Ammon's horn (tissue), 1 donor: Measurements from ENCODE around the gene ARMH3.
A peak's percentile ranks its signal among the peaks of the same experiment; 100 is the strongest.

Source experiments
- DNase-seq: peaks from one replicate; pipeline ENCODE4 v3.0.0-alpha.2; 2016; ENCODE audit warnings: low spot score

ARMH3 gene

DNA sequence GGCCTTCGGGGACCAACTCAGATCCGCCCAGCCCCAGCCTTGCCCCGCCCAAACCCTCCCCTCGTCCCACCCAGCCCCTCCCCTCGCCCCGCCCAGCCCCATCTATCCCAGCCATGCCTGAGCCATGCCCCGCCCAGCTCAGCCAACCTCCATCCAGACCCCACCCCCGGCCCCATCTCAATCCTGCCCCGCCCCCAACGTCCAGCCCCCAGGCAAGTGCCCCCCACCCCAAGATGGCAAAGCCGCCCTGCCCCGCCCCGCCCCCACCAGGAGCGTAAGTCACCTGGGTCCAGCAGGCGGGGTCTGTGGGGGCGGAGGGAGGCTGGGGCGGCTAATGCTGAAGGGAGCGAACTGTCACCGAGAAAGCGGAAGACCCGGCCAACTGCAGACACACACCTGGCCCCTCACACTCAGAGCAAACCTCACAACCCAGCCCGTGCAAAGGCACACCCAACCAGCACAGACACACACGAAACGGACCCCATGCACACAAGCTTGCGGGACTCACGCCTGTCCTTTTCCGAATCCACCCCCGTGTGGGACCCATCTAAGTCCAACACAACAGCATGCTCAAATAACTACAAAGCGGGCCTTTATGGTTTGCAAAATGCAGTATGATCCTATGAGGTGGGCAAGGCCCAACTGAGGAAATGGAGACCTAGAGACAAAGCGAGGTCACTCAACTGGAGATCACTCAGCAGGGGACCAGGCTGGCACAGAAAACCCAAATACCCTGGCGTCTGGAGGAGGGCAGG is 226.2 kb downstream of the ARMH3 start:
- DNase-seq, result no peak

DNA sequence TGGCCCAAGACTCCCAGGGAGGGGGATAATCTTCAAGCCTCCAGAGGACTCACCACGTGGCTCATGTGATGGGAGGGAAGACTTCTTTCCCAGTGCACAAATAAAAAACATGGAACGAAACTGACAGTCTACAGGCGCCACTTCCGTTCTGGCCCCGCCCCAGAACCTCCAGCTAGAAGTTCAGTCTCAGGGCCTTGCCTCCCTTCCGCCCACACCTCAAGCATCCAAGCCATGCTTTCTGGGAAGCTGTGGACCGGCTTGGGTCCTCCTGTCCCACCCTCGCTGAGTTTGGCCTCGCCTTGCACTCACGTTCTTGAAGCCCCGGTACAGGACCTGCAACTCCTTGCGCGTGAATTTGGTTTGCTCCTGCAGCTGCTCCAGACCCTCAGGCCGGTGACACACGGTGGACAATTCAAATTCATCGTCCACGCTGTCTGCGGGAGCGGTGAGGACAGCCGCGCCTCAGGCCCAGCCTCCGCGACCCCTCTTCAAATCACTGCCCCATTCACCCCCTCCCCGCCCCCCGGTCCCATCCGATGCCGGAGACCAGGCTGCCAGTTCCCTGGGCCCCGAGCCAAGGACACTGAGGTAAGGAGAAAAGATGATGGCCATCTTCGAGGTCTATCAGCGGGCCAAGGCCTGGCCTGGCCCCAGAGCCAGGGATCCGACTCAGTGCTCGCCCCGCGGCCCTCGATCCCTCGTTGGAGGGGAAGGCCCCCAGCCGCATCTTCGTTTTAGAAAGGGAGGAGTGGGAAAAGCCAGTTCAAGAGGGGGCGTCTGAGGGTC is 227.0 kb downstream of the ARMH3 start:
- DNase-seq, result no peak

DNA sequence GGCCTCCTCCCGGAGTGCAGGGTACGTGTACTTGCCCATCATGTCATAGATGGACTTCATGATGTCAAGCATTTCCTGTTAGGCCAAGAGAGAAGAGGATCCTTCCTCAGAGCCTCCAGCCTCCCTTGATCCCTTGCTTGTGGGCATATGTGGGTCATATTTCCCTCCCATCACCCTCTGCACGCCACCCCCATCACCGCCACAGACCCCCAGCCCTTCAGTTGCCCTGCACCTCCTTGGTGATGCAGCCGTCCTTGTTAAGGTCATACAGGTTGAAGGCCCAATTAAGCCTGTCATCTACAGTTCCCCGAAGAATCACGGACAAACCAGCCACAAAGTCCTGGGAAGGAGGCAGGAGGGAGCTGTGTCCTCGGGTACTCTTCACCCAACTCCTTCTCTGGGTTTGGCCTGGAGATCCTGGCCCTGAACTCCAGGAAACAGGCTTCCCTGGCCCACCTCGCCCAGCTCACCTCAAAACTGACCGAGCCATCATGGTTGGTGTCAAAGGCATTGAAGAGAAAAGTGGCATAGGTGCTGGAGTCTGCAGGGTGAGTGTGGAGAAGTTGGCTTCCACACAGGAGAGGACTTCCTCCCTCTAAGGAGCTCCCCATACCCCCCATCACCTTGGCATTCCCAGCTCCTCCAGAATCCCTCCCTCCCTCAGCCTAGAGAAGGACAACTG is 227.9 kb downstream of the ARMH3 start:
- DNase-seq, result no peak

DNA sequence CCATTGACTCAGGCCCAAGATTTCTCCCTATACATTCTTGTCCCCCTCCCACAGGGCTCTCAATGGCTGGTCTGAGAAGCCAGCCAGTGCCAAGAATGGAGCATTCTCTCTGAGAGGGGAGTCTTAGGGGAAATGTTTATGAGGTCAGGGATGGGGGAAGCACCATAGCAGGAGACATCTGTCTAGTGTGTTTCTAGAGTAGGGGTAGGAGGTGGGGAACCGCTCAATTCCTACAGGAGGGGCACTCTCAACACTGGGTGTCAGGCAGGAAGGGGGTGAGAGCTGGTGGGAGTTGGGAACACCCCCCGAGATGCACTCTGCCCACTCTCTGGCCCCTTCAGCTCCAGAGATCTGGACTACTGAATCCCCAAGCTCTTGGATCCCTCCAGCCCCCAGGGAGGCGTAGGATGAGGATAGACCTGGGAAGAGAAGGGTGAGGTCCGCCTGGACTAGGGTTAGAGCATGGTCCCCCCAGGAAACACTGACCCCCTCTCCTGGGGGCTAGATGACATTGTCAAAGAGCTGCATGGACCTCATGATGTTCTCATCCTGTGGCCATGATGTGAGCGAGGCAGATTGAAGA is 229.0 kb downstream of the ARMH3 start:
- DNase-seq, result no peak

DNA sequence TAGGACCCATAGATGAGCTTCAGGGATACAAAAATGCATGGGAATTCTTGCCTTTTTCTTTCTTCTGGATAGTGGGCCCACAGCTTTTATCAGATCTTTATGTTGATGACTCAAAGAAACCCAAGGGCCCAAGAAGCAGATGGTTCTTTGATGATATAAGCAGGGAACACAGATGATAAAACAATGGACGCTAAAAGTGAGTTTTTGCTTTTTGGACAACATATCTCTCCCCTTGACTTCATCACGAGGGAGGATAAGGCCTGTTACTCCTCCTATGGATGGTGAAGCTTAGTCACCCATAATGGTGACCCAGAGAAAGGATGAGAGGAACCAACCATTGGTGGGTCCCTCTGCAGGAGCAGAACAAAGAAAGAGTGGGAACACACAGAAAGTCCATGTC is 231.2 kb downstream of the ARMH3 start:
- DNase-seq, result no peak

- DNase-seq, result peak; percentile 42
Observed at GRCh38 chr10:101818872-101819633, 236.9 kb downstream of the ARMH3 start.

DNA sequence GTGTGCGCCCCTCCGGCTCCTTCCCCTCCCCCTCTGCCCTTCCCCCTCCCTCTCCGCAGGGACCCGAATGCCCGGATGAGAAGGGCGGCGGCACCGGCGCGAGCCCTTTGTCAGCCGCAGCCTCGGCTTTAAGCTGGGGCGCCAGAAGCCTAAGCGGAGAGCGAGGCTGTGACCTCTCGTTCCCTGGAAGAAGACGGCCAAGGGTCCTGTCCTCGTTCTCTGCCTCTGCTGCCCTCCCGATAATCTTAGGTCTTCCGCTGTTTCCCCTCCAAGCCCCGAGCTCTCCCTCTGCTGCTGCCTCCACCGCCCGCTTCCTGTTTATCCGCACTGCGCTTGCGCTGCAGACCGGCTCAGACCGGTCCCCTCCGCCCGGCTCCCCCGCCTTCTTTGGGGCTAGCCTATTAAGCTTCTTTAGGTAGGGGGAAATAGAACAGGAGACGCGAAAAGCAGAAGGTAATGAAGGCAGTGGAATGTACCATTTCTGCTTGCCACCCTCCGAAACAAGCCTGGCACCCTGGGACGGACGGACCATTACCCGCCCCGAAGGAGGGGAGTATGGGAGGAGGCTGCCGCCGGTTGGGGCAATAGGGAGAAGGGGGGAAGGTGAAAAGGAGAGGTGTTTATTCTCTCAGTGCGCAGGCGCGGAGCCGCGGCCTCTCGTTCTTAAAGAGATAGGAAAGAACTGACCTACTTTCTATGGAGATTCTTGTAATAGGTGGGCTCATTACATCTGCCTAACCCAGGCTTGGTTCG is 237.7 kb downstream of the ARMH3 start, which contains the start of gene OGA:
Gene OGA (minus strand): TSS at position 326 of the 753 bp plus-strand sequence. CDS start 422 bp downstream, outside the sequence.
- peak; percentile 99 for DNase-seq

DNA sequence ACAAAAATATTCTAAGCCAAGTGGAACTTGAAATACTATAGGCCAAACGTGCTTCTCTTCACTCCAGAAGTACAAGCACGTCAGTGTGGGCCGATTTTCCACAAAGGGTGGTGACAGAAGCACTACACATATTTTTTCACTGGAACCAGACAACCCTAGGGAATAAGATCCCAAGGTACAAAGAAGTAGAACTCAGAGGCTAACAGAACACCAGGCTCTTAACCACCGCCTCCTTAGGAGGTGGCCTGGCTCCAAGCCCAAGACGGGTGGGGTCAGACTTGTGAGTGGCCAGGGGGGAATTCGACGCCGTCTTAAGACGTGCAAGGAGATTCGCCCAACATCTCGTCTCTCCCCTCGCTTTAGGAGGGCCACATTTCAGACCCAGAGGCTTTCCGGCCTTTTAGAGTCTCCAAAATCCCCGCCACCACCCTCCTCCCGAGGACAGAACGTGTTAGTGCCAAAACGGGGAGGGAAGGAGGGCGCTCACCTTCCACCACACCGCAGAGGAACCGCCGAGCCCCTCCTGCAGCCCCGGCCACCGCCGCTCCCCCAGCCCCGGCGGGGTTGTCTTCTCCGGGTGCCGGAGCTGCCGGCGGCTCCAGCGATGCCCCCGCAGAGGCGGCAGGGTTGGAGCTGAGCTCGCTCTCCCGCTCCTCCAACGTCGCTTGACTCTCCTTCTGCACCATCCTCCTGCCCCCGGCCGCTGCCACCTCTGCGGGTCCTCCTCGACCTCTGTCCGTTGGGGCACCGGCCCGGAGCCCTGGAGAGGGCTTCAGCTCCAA is 238.4 kb downstream of the ARMH3 start:
- DNase-seq, result peak; percentile 77

- DNase-seq, result no peak
Observed at GRCh38 chr10:101816913-101817336, 239.0 kb downstream of the ARMH3 start.

- no peak for DNase-seq
Observed at GRCh38 chr10:101816376-101816775, 239.6 kb downstream of the ARMH3 start.

- DNase-seq, result no peak
Observed at GRCh38 chr10:101814466-101815071, 241.4 kb downstream of the ARMH3 start.

- DNase-seq, result no peak
Observed at GRCh38 chr10:101812606-101813005, 243.4 kb downstream of the ARMH3 start.

DNA sequence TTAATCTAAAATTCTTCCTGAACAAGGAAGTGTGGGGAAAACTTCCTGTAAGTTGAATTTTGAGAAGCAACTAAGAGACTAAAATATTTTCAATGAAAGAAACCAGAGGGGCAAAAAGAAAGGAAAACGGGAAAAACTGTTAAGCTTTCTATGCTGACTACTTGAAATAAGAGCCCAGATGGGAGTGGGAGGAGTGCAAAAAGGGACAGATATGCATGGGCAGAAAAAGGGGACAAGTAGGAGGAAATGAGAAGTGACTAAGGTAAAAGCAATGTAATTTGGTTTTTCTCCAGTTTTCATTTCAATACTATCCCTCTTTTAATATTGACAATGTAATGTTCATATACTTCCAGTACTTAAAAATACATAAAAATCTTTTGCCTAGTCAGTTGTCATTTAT is 248.8 kb downstream of the ARMH3 start:
- DNase-seq, result peak; percentile 35

DNA sequence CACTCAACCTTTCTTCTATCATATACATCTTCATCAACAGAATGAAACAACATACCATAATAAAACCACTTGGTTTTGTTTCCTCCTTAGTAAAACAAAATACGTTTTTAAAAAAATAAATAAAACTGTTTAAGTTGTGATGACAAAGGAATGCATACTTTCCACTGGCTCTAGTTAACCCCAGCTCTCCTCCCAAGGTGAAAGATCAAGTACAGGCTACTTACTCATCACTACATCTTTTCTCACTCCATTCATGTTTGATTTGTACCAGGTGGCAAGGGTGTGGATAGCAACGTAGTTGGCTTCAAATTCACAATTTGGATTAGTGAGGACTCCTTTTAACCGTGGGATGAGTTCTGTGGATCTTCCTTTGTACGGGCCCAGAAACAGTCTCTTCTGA is 252.5 kb downstream of the ARMH3 start:
- no peak for DNase-seq

GRCh38 chr10:101797403-101798059 is 258.4 kb downstream of the ARMH3 start:
- DNase-seq, result no peak
